GM12878 (cell line): Measurements from ENCODE around the gene SCARF1. TPM values are rescaled to one million over a fixed set of nuclear protein-coding genes. Genes with fewer than 3 reads are reported as not detected.

Experiments used
- ATAC-seq: fragments of 200-7000 bp; cut with Tn5 transposase; 3 replicates; pipeline ENCODE4 v1.9.1; 2020; ENCODE audit warnings: mild to moderate bottlenecking, moderate library complexity
- Bru-seq: library from RNA; stranded (reverse); fragments of 400-500 nt; gene quantifications from one replicate; lab custom pipeline; 2021; lab: Mats Ljungman, UMichigan
- BruChase-seq, 2 experiments: library from RNA; stranded (reverse); fragments of 400-500 nt; gene quantifications; one replicate each; lab custom pipeline; 2021; lab: Mats Ljungman, UMichigan
- BruUV-seq: library from RNA; stranded (reverse); fragments of 400-500 nt; replicated peaks from 2 replicates; lab custom pipeline; 2021; lab: Mats Ljungman, UMichigan
- CTCF ChIA-PET: fragments of 300-600 bp; sonication (Branson Sonifier 250); formaldehyde crosslinking; extraction: SDS; loops from one replicate; lab custom pipeline; 2021; ENCODE audit warnings: inconsistent platforms; lab: Yijun Ruan, JAX
- POLR2A ChIA-PET: fragments of 350-600 bp; formaldehyde crosslinking; extraction: SDS; loops from one replicate; lab custom pipeline; 2021; ENCODE audit warnings: inconsistent platforms; lab: Charles Lee
- RAD21 ChIA-PET: fragments of 300-600 bp; sonication (Branson Sonifier 250); formaldehyde crosslinking; loops from one replicate; lab custom pipeline; 2023; ENCODE audit warnings: antibody characterized with exemption; ENCODE audit not compliant: unreplicated experiment; lab: Charles Lee
- SMC1A ChIA-PET: fragments of 300-600 bp; sonication (Branson Sonifier 250); formaldehyde crosslinking; loops from one replicate; lab custom pipeline; 2023; ENCODE audit not compliant: unreplicated experiment, uncharacterized antibody; lab: Charles Lee
- DNase-seq: peaks from one replicate; pipeline ENCODE4 v3.0.0-alpha.2; 2011; ENCODE audit warnings: low read depth, low spot score
- FAIRE-seq: peaks from 3 replicates; lab custom pipeline; 2011; peaks lifted over from hg19 to GRCh38; lab: Jason Lieb, UNC
- H2AFZ ChIP-seq: 2 replicates; pipeline ENCODE4 v1.6.0; 2011; ENCODE audit warnings: low read depth, low read length, control low read depth; ENCODE audit not compliant: control insufficient read depth
- H3K27ac ChIP-seq: 2 replicates; pipeline ENCODE4 v1.5.1; 2011; ENCODE audit warnings: control low read depth; ENCODE audit not compliant: control insufficient read depth, insufficient read depth
- H3K27me3 ChIP-seq, 2 experiments: replicated peaks in 1 of 2; 2 replicates each; pipeline versions ENCODE4 v1.6.0 to v1.6.1; 2011; ENCODE audit warnings: low read length in 1 of 2; ENCODE audit not compliant: control insufficient read depth in 2 of 2, insufficient read depth in 2 of 2
- H3K36me3 ChIP-seq, 2 experiments: 2 replicates each; pipeline ENCODE4 v1.5.1; 2011; ENCODE audit warnings: low read length in 1 of 2; ENCODE audit not compliant: control insufficient read depth in 2 of 2, insufficient read depth in 2 of 2
- H3K4me1 ChIP-seq: 2 replicates; pipeline ENCODE4 v1.6.1; 2011; ENCODE audit warnings: mild to moderate bottlenecking, low read length, moderate library complexity, mixed read lengths; ENCODE audit not compliant: control insufficient read depth, insufficient read depth
- H3K4me2 ChIP-seq: 2 replicates; pipeline ENCODE4 v1.6.0; 2011; ENCODE audit warnings: control low read depth; ENCODE audit not compliant: control insufficient read depth, insufficient read depth
- H3K4me3 ChIP-seq: fragments of 200-600 bp; sonication (generic); 2 replicates; pipeline ENCODE4 v1.5.1; 2016
- H3K79me2 ChIP-seq: 2 replicates; pipeline ENCODE4 v1.6.0; 2011; ENCODE audit warnings: low read length; ENCODE audit not compliant: control insufficient read depth, insufficient read depth
- H3K9ac ChIP-seq: 2 replicates; pipeline ENCODE4 v1.8.0; 2011; ENCODE audit warnings: low read length, control low read depth, mixed read lengths; ENCODE audit not compliant: control insufficient read depth, insufficient read depth
- H3K9me3 ChIP-seq: replicated peaks from 3 replicates; pipeline ENCODE4 v1.5.1; 2011; ENCODE audit warnings: mild to moderate bottlenecking, low read length; ENCODE audit not compliant: control insufficient read depth, insufficient read depth
- H4K20me1 ChIP-seq: 2 replicates; pipeline ENCODE4 v1.6.0; 2011; ENCODE audit not compliant: control insufficient read depth, insufficient read depth
- FOXK2 ChIP-seq: fragments of 450-650 bp; IDR thresholded peaks from 2 replicates; pipeline ENCODE4 v1.6.1; 2017; ENCODE audit warnings: mild to moderate bottlenecking, moderate library complexity
- GABPA ChIP-seq: IDR thresholded peaks from 2 replicates; pipeline ENCODE4 v1.6.1; 2014; ENCODE audit warnings: antibody characterized with exemption, low read depth, mild to moderate bottlenecking, inconsistent platforms
- HDAC6 ChIP-seq: fragments of 200-600 bp; sonication (generic); IDR thresholded peaks from one replicate; pipeline ENCODE4 v1.8.0; 2017; ENCODE audit warnings: antibody characterized with exemption; ENCODE audit not compliant: unreplicated experiment
- NFYB ChIP-seq: IDR thresholded peaks from 2 replicates; pipeline ENCODE4 v1.6.1; 2011; ENCODE audit warnings: low read depth, mild to moderate bottlenecking, low read length, improper control_type of control experiment, moderate library complexity; ENCODE audit not compliant: insufficient read depth
- SMAD1 ChIP-seq: fragments of 450-650 bp; IDR thresholded peaks from 2 replicates; pipeline ENCODE4 v1.6.1; 2018; ENCODE audit warnings: mild to moderate bottlenecking, low read depth; ENCODE audit not compliant: partially characterized antibody
- SMAD5 ChIP-seq: IDR thresholded peaks from 2 replicates; pipeline ENCODE4 v1.6.1; 2016; ENCODE audit warnings: antibody characterized with exemption, low read depth
- TBL1XR1 ChIP-seq: IDR thresholded peaks from 2 replicates; pipeline ENCODE4 v1.6.1; 2012; ENCODE audit warnings: low read depth, low read length, improper control_type of control experiment
- TCF12 ChIP-seq: IDR thresholded peaks from 2 replicates; pipeline ENCODE4 v1.6.1; 2011; ENCODE audit warnings: low read depth, mild to moderate bottlenecking, low read length
- TCF3 ChIP-seq: IDR thresholded peaks from 2 replicates; pipeline ENCODE4 v1.6.1; 2012; ENCODE audit warnings: low read depth, mild to moderate bottlenecking, low read length, borderline replicate concordance; ENCODE audit not compliant: insufficient read depth
- YBX1 ChIP-seq: fragments of 450-650 bp; IDR thresholded peaks from 2 replicates; pipeline ENCODE4 v1.6.1; 2016; ENCODE audit warnings: antibody characterized with exemption
- ZBTB33 ChIP-seq: fragments of 450-650 bp; IDR thresholded peaks from 2 replicates; pipeline ENCODE4 v1.6.1; 2017; ENCODE audit warnings: mild to moderate bottlenecking
- WGBS: methylation state at CpG from one replicate; pipeline ENCODE4 v1.1.6; 2016; ENCODE audit warnings: low lambda C conversion rate; ENCODE audit not compliant: insufficient replicate concordance, insufficient coverage; ENCODE audit errors: missing lambda C conversion rate; 5-methylcytosine and 5-hydroxymethylcytosine counted together
- in situ Hi-C: fragments of 300-500 bp; cut with MboI; formaldehyde crosslinking; loops from 9 replicates; pipeline ENCODE4 v1.14.3; 2018; ENCODE audit warnings: mixed read lengths
- intact Hi-C: fragments of 100-400 bp; cut with micrococcal nuclease; formaldehyde crosslinking; loops from one replicate; pipeline ENCODE4 v1.14.2; 2022; ENCODE audit not compliant: unreplicated experiment
- long read RNA-seq, 2 experiments: library from polyadenylated mRNA; unstranded; transcript quantifications; one replicate each; pipeline ENCODE4 v2.0.0, GENCODE V29; 2019 to 2020
- polyA minus RNA-seq, 3 experiments: library from RNA; depleted of rRNA, polyadenylated mRNA; stranded (reverse); fragments of >200 nt; gene quantifications; 2 replicates each; pipeline ENCODE4 v1.2.3, GENCODE V29; 2011
- polyA plus RNA-seq, 11 experiments: library from polyadenylated mRNA; depleted of rRNA in 4 of 11; unstranded in 6 of 11; stranded (reverse) in 5 of 11; fragments of >200 nt; fragmentation: Nextera tagmentation in 4 of 11; fragmentation: Illumina TruSeq in 1 of 11; extraction: Ambion mirVana in 4 of 11; extraction: Trizol in 1 of 11; gene quantifications; 1 replicate in 1 of 11; 2 replicates in 10 of 11; pipeline versions ENCODE4 v1.2.1 to v1.2.3, GENCODE V29; 2011 to 2016; ENCODE audit warnings: inconsistent platforms in 2 of 11, missing spikeins in 2 of 11, low read depth in 1 of 11
- total RNA-seq, 4 experiments: library from RNA; depleted of rRNA in 3 of 4; stranded (reverse); fragments of >200 nt in 3 of 4; fragmentation: Illumina TruSeq in 1 of 4; extraction: Trizol in 1 of 4; gene quantifications; 2 replicates each; pipeline versions ENCODE4 v1.2.1 to v1.2.3, GENCODE V29; 2013 to 2021

Gene SCARF1, protein sequence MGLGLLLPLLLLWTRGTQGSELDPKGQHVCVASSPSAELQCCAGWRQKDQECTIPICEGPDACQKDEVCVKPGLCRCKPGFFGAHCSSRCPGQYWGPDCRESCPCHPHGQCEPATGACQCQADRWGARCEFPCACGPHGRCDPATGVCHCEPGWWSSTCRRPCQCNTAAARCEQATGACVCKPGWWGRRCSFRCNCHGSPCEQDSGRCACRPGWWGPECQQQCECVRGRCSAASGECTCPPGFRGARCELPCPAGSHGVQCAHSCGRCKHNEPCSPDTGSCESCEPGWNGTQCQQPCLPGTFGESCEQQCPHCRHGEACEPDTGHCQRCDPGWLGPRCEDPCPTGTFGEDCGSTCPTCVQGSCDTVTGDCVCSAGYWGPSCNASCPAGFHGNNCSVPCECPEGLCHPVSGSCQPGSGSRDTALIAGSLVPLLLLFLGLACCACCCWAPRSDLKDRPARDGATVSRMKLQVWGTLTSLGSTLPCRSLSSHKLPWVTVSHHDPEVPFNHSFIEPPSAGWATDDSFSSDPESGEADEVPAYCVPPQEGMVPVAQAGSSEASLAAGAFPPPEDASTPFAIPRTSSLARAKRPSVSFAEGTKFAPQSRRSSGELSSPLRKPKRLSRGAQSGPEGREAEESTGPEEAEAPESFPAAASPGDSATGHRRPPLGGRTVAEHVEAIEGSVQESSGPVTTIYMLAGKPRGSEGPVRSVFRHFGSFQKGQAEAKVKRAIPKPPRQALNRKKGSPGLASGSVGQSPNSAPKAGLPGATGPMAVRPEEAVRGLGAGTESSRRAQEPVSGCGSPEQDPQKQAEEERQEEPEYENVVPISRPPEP
- 3.1 and 5.3 TPM in 2 replicates for total RNA-seq (2013; cell fraction: nucleolus; rRNA removed)
- total RNA-seq (2014; rRNA removed), result 0.73 and 1.1 TPM in 2 replicates
- total RNA-seq (2014; rRNA removed; fragmentation: Illumina TruSeq; extraction: Trizol), result 0.40 and 0.51 TPM in 2 replicates
- total RNA-seq (2021), result 1.4 and 1.7 TPM in 2 replicates
- polyA plus RNA-seq (2011; ENCODE audit: low read depth), result 0.16 TPM
- 0.27 and 0.45 TPM in 2 replicates for polyA plus RNA-seq (2011; rRNA removed)
- 0.67 and 0.87 TPM in 2 replicates for polyA plus RNA-seq (2011; cell fraction: cytosol; rRNA removed)
- polyA plus RNA-seq (2011; cell fraction: nucleus; rRNA removed), result 2.6 and 3.5 TPM in 2 replicates
- polyA plus RNA-seq (2012), result 0.84 TPM in 2 replicates
- polyA plus RNA-seq (2014; fragmentation: Illumina TruSeq; extraction: Trizol), result 0.26 TPM in 1 of 2 replicates, not detected in the other
- under 1 TPM; 0.10 to 0.15 TPM for polyA plus RNA-seq (2014; fragmentation: Nextera tagmentation; extraction: Ambion mirVana)
- polyA plus RNA-seq (2014; rRNA removed), result 1.0 and 1.9 TPM in 2 replicates
- under 1 TPM; 0.33 to 0.54 TPM for polyA plus RNA-seq (2016; fragmentation: Nextera tagmentation; extraction: Ambion mirVana)
- 0.15 and 0.52 TPM in 2 replicates for polyA minus RNA-seq (2011; rRNA and poly(A)+ RNA removed)
- polyA minus RNA-seq (2011; cell fraction: cytosol; rRNA and poly(A)+ RNA removed), result 0.31 and 0.53 TPM in 2 replicates
- polyA minus RNA-seq (2011; cell fraction: nucleus; rRNA and poly(A)+ RNA removed), result 0.77 and 0.85 TPM in 2 replicates
- percentile 46 among the genes with signal in this experiment for Bru-seq, nascent RNA
- percentile 43 among the genes with signal in this experiment for BruChase-seq, experiment 1, labeled RNA remaining after a 6-hour chase
- BruChase-seq, experiment 2, labeled RNA remaining after a 2-hour chase, result percentile 43 among the genes with signal in this experiment
- long read RNA-seq, experiment 1, partial matches to known transcripts, result 0 of 1 reads
- long read RNA-seq, experiment 1, other reads (novel, unspliced or antisense), result 0 of 1 reads
- long read RNA-seq, experiment 2, result 0 reads

- Histone ChIP-seq H3K9me3 (no peaks in the 10 kb centered on the region), H3K79me2 (peaks cover 5% of the 10 kb centered on the region), H3K9ac (peak within 1 kb of the TSS; percentile 80), H3K36me3 (peaks cover 0 to 2% of the 10 kb centered on the region in 2 experiments; a peak in 2 of 4 replicates), H3K4me1 (peaks cover 38% of the 10 kb centered on the region), H3K4me3 (peak within 1 kb of the TSS; percentile 62; the same call in 1 of the 2 replicates), H4K20me1 (no peaks in the 10 kb centered on the region), H3K4me2 (peak within 1 kb of the TSS; percentile 98), H3K27me3 (no peaks in the 10 kb centered on the region), H2AFZ (peak within 1 kb of the TSS; percentile 69), H3K27ac (peak within 1 kb of the TSS; percentile 95)
- DNase-seq (no peak), FAIRE-seq (no peak), ATAC-seq (no peak)
- ChIA-PET RAD21 (interaction anchor here (0.8 to 1.2 kb wide), 4 partner anchors 15 to 72 kb away, joined by 3 to 7 read pairs (median 4); no protein-coding TSS in a partner anchor), SMC1A (interaction anchor here (0.9 to 1.9 kb wide), 3 partner anchors 13 to 71 kb away, joined by 3 to 7 read pairs (median 3); no protein-coding TSS in a partner anchor), CTCF (interaction anchor here (0.7 to 1.7 kb wide), 6 partner anchors 13 to 71 kb away, joined by 3 to 7 read pairs (median 4); no protein-coding TSS in a partner anchor), POLR2A (interaction anchor here (0.8 to 1.4 kb wide), 5 partner anchors 14 to 71 kb away, joined by 3 to 5 read pairs (median 3); partner anchors contain the start of gene PRPF8)
- no peak for TF ChIP-seq YBX1
- TF ChIP-seq SMAD5, result no peak
- no peak for TF ChIP-seq NFYB
- no peak for TF ChIP-seq TCF3
- no peak for TF ChIP-seq GABPA
- TF ChIP-seq TCF12, result no peak
- TF ChIP-seq HDAC6, result no peak
- TF ChIP-seq FOXK2, result no peak
- no peak for TF ChIP-seq SMAD1
- no peak for TF ChIP-seq TBL1XR1
- no peak for TF ChIP-seq ZBTB33
- no TSS peak for BruUV-seq
- 74% methylated on average over 25 of the region's 25 CpGs for whole genome bisulfite sequencing
- in situ Hi-C loops (no loop called here), intact Hi-C loops (loop anchor here (10.0 kb wide), 1 partner anchor 371 kb away; the partner anchor contains the start of genes BHLHA9 and TRARG1)
Observed at GRCh38 chr17:1645207-1646171, at the start of gene SCARF1. Gene SCARF1, minus strand, starts transcription at chr17:1645732. Its CDS starts 35 bp downstream, at chr17:1645697.
